H9 (cell line): ENCODE data around the gene ZER1. TPM values are rescaled to one million over a fixed set of nuclear protein-coding genes. Genes with fewer than 3 reads are reported as not detected.

ENCODE experiments used
- DNase-seq: peaks from one replicate; pipeline ENCODE4 v3.0.0-alpha.2; 2017
- H2AFZ ChIP-seq: one replicate; pipeline ENCODE4 v1.6.1; 2013; ENCODE audit warnings: mild to moderate bottlenecking, low read length, control low read depth, moderate library complexity
- H2AK5ac ChIP-seq: 2 replicates; pipeline ENCODE4 v1.6.1; 2013; ENCODE audit warnings: low read length, control low read depth, mixed read lengths; ENCODE audit not compliant: insufficient read length
- H2BK120ac ChIP-seq: one replicate; pipeline ENCODE4 v1.6.1; 2013; ENCODE audit warnings: low read depth, mild to moderate bottlenecking, low read length, control low read depth, inconsistent platforms; ENCODE audit not compliant: poor library complexity, severe bottlenecking
- H2BK12ac ChIP-seq: 2 replicates; pipeline ENCODE4 v1.6.1; 2013; ENCODE audit warnings: low read length, control low read depth, mixed read lengths, low read depth; ENCODE audit not compliant: insufficient read length
- H2BK15ac ChIP-seq: 2 replicates; pipeline ENCODE4 v1.6.1; 2013; ENCODE audit warnings: low read depth, low read length, control low read depth
- H2BK20ac ChIP-seq: one replicate; pipeline ENCODE4 v1.6.1; 2013; ENCODE audit warnings: low read depth, mild to moderate bottlenecking, low read length, control low read depth, inconsistent platforms; ENCODE audit not compliant: poor library complexity, severe bottlenecking
- H2BK5ac ChIP-seq: 2 replicates; pipeline ENCODE4 v1.6.1; 2013; ENCODE audit warnings: low read length, control low read depth, mixed read lengths; ENCODE audit not compliant: insufficient read length
- H3K14ac ChIP-seq: 2 replicates; pipeline ENCODE4 v1.6.1; 2013; ENCODE audit warnings: low read length, control low read depth; ENCODE audit not compliant: insufficient read depth
- H3K18ac ChIP-seq: 2 replicates; pipeline ENCODE4 v1.6.1; 2013; ENCODE audit warnings: low read depth, mild to moderate bottlenecking, mixed read lengths, low read length, control low read depth; ENCODE audit not compliant: insufficient read length
- H3K23ac ChIP-seq: 2 replicates; pipeline ENCODE4 v1.6.1; 2013; ENCODE audit warnings: low read length, control low read depth, mixed read lengths, low read depth; ENCODE audit not compliant: insufficient read length
- H3K23me2 ChIP-seq: 2 replicates; pipeline ENCODE4 v1.6.1; 2013; ENCODE audit warnings: low read depth, mild to moderate bottlenecking, mixed read lengths, low read length, control low read depth; ENCODE audit not compliant: insufficient read length, poor library complexity, severe bottlenecking
- H3K27ac ChIP-seq: 2 replicates; pipeline ENCODE4 v1.5.1; 2013; ENCODE audit warnings: low read length, control low read depth, mixed read lengths, low read depth; ENCODE audit not compliant: insufficient read length
- H3K27me3 ChIP-seq: 2 replicates; pipeline ENCODE4 v1.6.1; 2013; ENCODE audit warnings: low read length, control low read depth, inconsistent platforms; ENCODE audit not compliant: insufficient read depth
- H3K4ac ChIP-seq: 2 replicates; pipeline ENCODE4 v1.6.1; 2013; ENCODE audit warnings: low read depth, mild to moderate bottlenecking, control low read depth, inconsistent platforms, low read length, moderate library complexity
- H3K4me1 ChIP-seq: 2 replicates; pipeline ENCODE4 v1.6.1; 2013; ENCODE audit warnings: low read length, control low read depth, inconsistent platforms; ENCODE audit not compliant: insufficient read depth
- H3K4me2 ChIP-seq: 2 replicates; pipeline ENCODE4 v1.6.1; 2013; ENCODE audit warnings: low read length, control low read depth, mixed read lengths; ENCODE audit not compliant: insufficient read length, insufficient read depth
- H3K56ac ChIP-seq: 2 replicates; pipeline ENCODE4 v1.6.1; 2013; ENCODE audit warnings: low read depth, mild to moderate bottlenecking, mixed read lengths, low read length, control low read depth; ENCODE audit not compliant: insufficient read length
- H3K79me1 ChIP-seq: 2 replicates; pipeline ENCODE4 v1.6.1; 2013; ENCODE audit warnings: low read depth, mild to moderate bottlenecking, moderate library complexity, low read length, control low read depth, inconsistent platforms; ENCODE audit not compliant: insufficient read depth, poor library complexity, severe bottlenecking
- H3K79me2 ChIP-seq: 2 replicates; pipeline ENCODE4 v1.6.1; 2013; ENCODE audit warnings: low read length, control low read depth, inconsistent platforms; ENCODE audit not compliant: insufficient read depth
- H3K9ac ChIP-seq: 2 replicates; pipeline ENCODE4 v1.6.1; 2013; ENCODE audit warnings: low read length, control low read depth, mixed read lengths; ENCODE audit not compliant: insufficient read length; ENCODE audit errors: extremely low read depth
- H3K9me3 ChIP-seq: one replicate; pipeline ENCODE4 v1.6.1; 2013; ENCODE audit warnings: low read depth, low read length, inconsistent platforms; ENCODE audit not compliant: control insufficient read depth
- H3T11ph ChIP-seq: one replicate; pipeline ENCODE4 v1.6.1; 2013; ENCODE audit warnings: mild to moderate bottlenecking, low read length, control low read depth, inconsistent platforms
- H4K20me1 ChIP-seq: one replicate; pipeline ENCODE4 v1.6.1; 2013; ENCODE audit not compliant: control insufficient read depth, insufficient read length, insufficient read depth
- H4K5ac ChIP-seq: 2 replicates; pipeline ENCODE4 v1.6.1; 2013; ENCODE audit warnings: low read depth, mild to moderate bottlenecking, mixed read lengths, low read length, control low read depth; ENCODE audit not compliant: insufficient read length
- H4K8ac ChIP-seq: replicated peaks from 2 replicates; pipeline ENCODE4 v1.6.1; 2013; ENCODE audit warnings: low read length, control low read depth, mixed read lengths, low read depth; ENCODE audit not compliant: insufficient read length
- H4K91ac ChIP-seq: 2 replicates; pipeline ENCODE4 v1.6.1; 2013; ENCODE audit warnings: low read depth, mild to moderate bottlenecking, moderate library complexity, mixed read lengths, low read length, control low read depth; ENCODE audit not compliant: insufficient read length
- H3K27ac Mint-ChIP-seq, 3 experiments: 2 replicates in 2 of 3; 3 replicates in 1 of 3; pipeline ENCODE4 v1.8.0; 2020 to 2021; ENCODE audit warnings: mixed read lengths in 3 of 3, mild to moderate bottlenecking in 1 of 3, moderate library complexity in 1 of 3
- H3K27me3 Mint-ChIP-seq: 2 replicates; pipeline ENCODE4 v1.8.0; 2021; ENCODE audit warnings: low read depth, mild to moderate bottlenecking, moderate library complexity, mixed read lengths
- H3K36me3 Mint-ChIP-seq, 3 experiments: 2 replicates in 2 of 3; 3 replicates in 1 of 3; pipeline ENCODE4 v1.8.0; 2020 to 2021; ENCODE audit warnings: low read depth in 3 of 3, mixed read lengths in 3 of 3; ENCODE audit not compliant: insufficient read depth in 1 of 3
- H3K4me1 Mint-ChIP-seq, 2 experiments: 2 replicates each; pipeline ENCODE4 v1.8.0; 2020; ENCODE audit warnings: mixed read lengths in 2 of 2
- H3K4me3 Mint-ChIP-seq, 2 experiments: 2 replicates in 1 of 2; 3 replicates in 1 of 2; pipeline ENCODE4 v1.8.0; 2020 to 2021; ENCODE audit warnings: mild to moderate bottlenecking in 2 of 2, mixed read lengths in 2 of 2, moderate library complexity in 1 of 2
- H3K9me3 Mint-ChIP-seq, 2 experiments: 2 replicates in 1 of 2; 3 replicates in 1 of 2; pipeline ENCODE4 v1.8.0; 2020; ENCODE audit warnings: mild to moderate bottlenecking in 2 of 2, mixed read lengths in 2 of 2, moderate library complexity in 1 of 2
- CTCF ChIP-seq: fragments of 200-600 bp; sonication (generic); conservative IDR thresholded peaks from 3 replicates; pipeline ENCODE4 v1.8.0; 2021; ENCODE audit warnings: antibody characterized with exemption, mild to moderate bottlenecking
- WGBS: extraction: QIAGEN DNeasy Blood & Tissue Kit; methylation state at CpG from one replicate; pipeline ENCODE4 v1.1.7; 2013; ENCODE audit warnings: missing lambda C conversion rate, low lambda C conversion rate, mixed read lengths; ENCODE audit not compliant: insufficient read length; ENCODE audit errors: extremely low coverage; 5-methylcytosine and 5-hydroxymethylcytosine counted together
- total RNA-seq: library from RNA; stranded (reverse); gene quantifications from 2 replicates; pipeline ENCODE4 v1.2.1, GENCODE V29; 2021

Gene ZER1
- total RNA-seq, 1 experiment from 2014 or later: 24.2 TPM

GRCh38 chr9:128716581-128717254 is 55.0 kb downstream of the ZER1 start:
- TF ChIP-seq CTCF: no peak
- no peak overlapping the region for H3K4ac ChIP-seq
- H3K27ac ChIP-seq: no peak overlapping the region
- H4K91ac ChIP-seq: no peak overlapping the region
- H3K14ac ChIP-seq: no peak overlapping the region; the same call in 1 of the 2 replicates
- H2BK20ac ChIP-seq: no peak overlapping the region
- H3K56ac ChIP-seq: no peak overlapping the region
- no peak overlapping the region for H2AFZ ChIP-seq
- H3K23me2 ChIP-seq: no peaks in the 10 kb centered on the region
- H3K9me3 ChIP-seq: no peaks in the 10 kb centered on the region
- H3K27me3 Mint-ChIP-seq: no peaks in the 10 kb centered on the region
- H3K79me2 ChIP-seq: no peaks in the 10 kb centered on the region
- no peak overlapping the region for H2BK15ac ChIP-seq
- H3K4me3 Mint-ChIP-seq: no peak overlapping the region
- H3T11ph ChIP-seq: no peak overlapping the region
- H4K8ac ChIP-seq: no peak overlapping the region
- no peaks in the 10 kb centered on the region for H3K27me3 ChIP-seq
- no peaks in the 10 kb centered on the region for H3K79me1 ChIP-seq
- DNase-seq: no peak
- H4K5ac ChIP-seq: no peak overlapping the region
- H3K36me3 Mint-ChIP-seq: peaks cover 6 to 49% (median 31%) of the 10 kb centered on the region in 3 experiments; a peak in 6 of 7 replicates
- no peak overlapping the region for H2BK12ac ChIP-seq
- H3K9me3 Mint-ChIP-seq: no peaks in the 10 kb centered on the region; a peak in 1 of 5 replicates
- no peaks in the 10 kb centered on the region for H3K4me1 Mint-ChIP-seq
- no peak overlapping the region for H3K9ac ChIP-seq
- H2AK5ac ChIP-seq: no peak overlapping the region
- H3K23ac ChIP-seq: no peak overlapping the region
- H3K4me1 ChIP-seq: no peaks in the 10 kb centered on the region
- no peak overlapping the region for H3K4me2 ChIP-seq
- H4K20me1 ChIP-seq: no peaks in the 10 kb centered on the region
- H2BK5ac ChIP-seq: no peak overlapping the region
- no CpG with 5 or more reads among the region's 7 CpGs for WGBS
- no peak overlapping the region for H3K18ac ChIP-seq
- H3K27ac Mint-ChIP-seq: no peak overlapping the region
- no peak overlapping the region for H2BK120ac ChIP-seq
